ENCODE results near the gene ETFB. TPM values are rescaled to one million over a fixed set of nuclear protein-coding genes. Genes with fewer than 3 reads are reported as not detected.

ETFB gene
- polyA plus RNA-seq, 1 of the 3 experiments (the other 2 are of a cell fraction), result 169 TPM

- H3K4me3 ChIP-seq (ENCODE audit: low read depth in 2 of 2, low read length in 1 of 2), result no peak overlapping the region
- no peaks in the 10 kb centered on the region for H3K4me1 ChIP-seq (ENCODE audit: control insufficient read depth in 1 of 2, insufficient read depth in 2 of 2, low read depth in 1 of 2, low read length in 1 of 2)
- no peaks in the 10 kb centered on the region for H3K9me3 ChIP-seq
- TF ChIP-seq RFX5 (IDR thresholded peaks at IDR 0.05; ENCODE audit: low read length), result no peak
- H3F3A ChIP-seq (replicated peaks; ENCODE audit: insufficient read depth), result no peaks in the 10 kb centered on the region
- H3K79me2 ChIP-seq (ENCODE audit: insufficient read depth), result no peaks in the 10 kb centered on the region
- 45% methylated on average over 3 of the region's 3 CpGs for WGBS (ENCODE audit: low lambda C conversion rate)
- ChIA-PET CTCF (no interaction called here), POLR2A (interaction anchor here (0.6 kb wide), 1 partner anchor 36 kb away, joined by 4 read pairs; no protein-coding TSS in a partner anchor)
- H2AFZ ChIP-seq (ENCODE audit: low read depth), result no peak overlapping the region
- no peak overlapping the region for H3K9ac ChIP-seq
- no peak overlapping the region for H3K27ac ChIP-seq (ENCODE audit: low read depth in 2 of 2, low read length in 1 of 2)
- H4K20me1 ChIP-seq (ENCODE audit: insufficient read depth), result no peaks in the 10 kb centered on the region
- no peak overlapping the region for H3K4me2 ChIP-seq
- H3K27me3 ChIP-seq (ENCODE audit: insufficient read depth), result no peaks in the 10 kb centered on the region
- H3K36me3 ChIP-seq (replicated peaks in 1 of 2; ENCODE audit: control insufficient read depth in 1 of 2, insufficient read depth in 2 of 2, low read length in 1 of 2), result no peaks in the 10 kb centered on the region
- H3K9me2 ChIP-seq, result no peaks in the 10 kb centered on the region
- DNase-seq, result no peak
Observed at GRCh38 chr19:51331193-51331592, 35.0 kb downstream of the ETFB start.

GRCh38 chr19:51330366-51330765 lies 35.8 kb downstream of the ETFB start:
- Histone ChIP-seq H2AFZ (ENCODE audit: low read depth) (no peak overlapping the region), H3K79me2 (ENCODE audit: insufficient read depth) (no peaks in the 10 kb centered on the region), H3K9me2 (no peaks in the 10 kb centered on the region), H3K4me2 (no peak overlapping the region), H4K20me1 (ENCODE audit: insufficient read depth) (no peaks in the 10 kb centered on the region), H3K4me1 (ENCODE audit: control insufficient read depth in 1 of 2, insufficient read depth in 2 of 2, low read depth in 1 of 2, low read length in 1 of 2) (no peaks in the 10 kb centered on the region), H3K9me3 (no peaks in the 10 kb centered on the region), H3K27me3 (ENCODE audit: insufficient read depth) (no peaks in the 10 kb centered on the region), H3K27ac (ENCODE audit: low read depth in 2 of 2, low read length in 1 of 2) (no peak overlapping the region), H3K9ac (no peak overlapping the region), H3F3A (replicated peaks; ENCODE audit: insufficient read depth) (no peaks in the 10 kb centered on the region), H3K4me3 (ENCODE audit: low read depth in 2 of 2, low read length in 1 of 2) (no peak overlapping the region), H3K36me3 (replicated peaks in 1 of 2; ENCODE audit: control insufficient read depth in 1 of 2, insufficient read depth in 2 of 2, low read length in 1 of 2) (no peaks in the 10 kb centered on the region)
- WGBS (ENCODE audit: low lambda C conversion rate), result 77% methylated on average over 4 of the region's 4 CpGs
- POLR2A ChIA-PET, result interaction anchor here (0.6 kb wide), 1 partner anchor 37 kb away, joined by 4 read pairs; no protein-coding TSS in a partner anchor
- CTCF ChIA-PET, result no interaction called here
- no peak for DNase-seq
- TF ChIP-seq TAF1 (IDR thresholded peaks at IDR 0.05; ENCODE audit: borderline replicate concordance, low read depth, low read length) (no peak), RXRA (IDR thresholded peaks at IDR 0.05; ENCODE audit: borderline replicate concordance, low read depth) (no peak), YY1 (IDR thresholded peaks at IDR 0.05; ENCODE audit: low read depth) (no peak), USF2 (IDR thresholded peaks at IDR 0.05; ENCODE audit: borderline replicate concordance, low read depth, low read length) (no peak), GABPA (IDR thresholded peaks at IDR 0.05; ENCODE audit: low read depth) (no peak), RAD21 (IDR thresholded peaks at IDR 0.05; ENCODE audit: low read length) (no peak), MXI1 (IDR thresholded peaks at IDR 0.05; ENCODE audit: low read depth, low read length) (no peak), TCF12 (IDR thresholded peaks at IDR 0.05) (no peak), POLR2AphosphoS5 (IDR thresholded peaks at IDR 0.05; ENCODE audit: low read depth, low read length) (no peak), REST (IDR thresholded peaks at IDR 0.05; ENCODE audit: low read depth, low read length) (no peak), PBX3 (IDR thresholded peaks at IDR 0.05) (no peak)
